ENCODE measurements around the gene CCL14.
"Not testable (repeated sequence)": the region's sequence is repeated elsewhere in the genome, so short reads cannot be mapped to it uniquely, and the experiment has no call there.

Gene CCL14

DNA sequence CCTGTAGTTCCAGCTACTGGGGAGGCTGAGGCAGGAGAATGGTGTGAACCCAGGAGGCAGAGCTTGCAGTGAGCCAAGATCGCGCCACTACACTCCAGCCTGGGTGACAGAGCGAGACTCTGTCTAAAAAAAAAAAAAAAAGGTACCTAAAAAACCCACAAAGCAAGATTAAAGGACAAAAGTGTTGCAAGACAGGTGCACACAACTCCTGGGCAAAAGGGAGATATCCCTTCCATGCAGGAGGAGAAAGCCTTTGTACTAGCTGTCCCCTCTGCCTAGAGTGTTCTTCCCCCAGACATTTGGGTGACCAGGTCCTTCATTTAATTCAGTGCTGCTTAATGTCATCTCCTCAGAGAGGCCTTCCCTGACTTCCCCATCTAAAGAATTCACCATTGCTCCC, 48.0 kb downstream of the CCL14 start:
- H3K9me3 ChIP-seq (ENCODE audit: insufficient read depth, low read depth, low read length); H3K4ac ChIP-seq (ENCODE audit: low read depth, low read length); H2AFZ ChIP-seq (ENCODE audit: insufficient read depth, low read length, poor library complexity); H3K36me3 ChIP-seq (ENCODE audit: control insufficient read depth in 1 of 2, insufficient read depth in 2 of 2, low read length in 2 of 2); H3K4me3 ChIP-seq (ENCODE audit: low read depth, low read length); H3K4me2 ChIP-seq (ENCODE audit: low read length); H4K8ac ChIP-seq (ENCODE audit: low read depth, low read length); H3K79me2 ChIP-seq (ENCODE audit: control insufficient read depth, insufficient read depth, low read length, poor library complexity); H3K27ac ChIP-seq (ENCODE audit: low read depth, low read length); H3K27me3 ChIP-seq (ENCODE audit: insufficient read depth, low read length); H2BK5ac ChIP-seq (ENCODE audit: low read depth, low read length, poor library complexity); H2BK120ac ChIP-seq (ENCODE audit: insufficient read depth, low read length, poor library complexity); H4K91ac ChIP-seq (ENCODE audit: low read depth, low read length); H3K14ac ChIP-seq (ENCODE audit: low read length); H2BK12ac ChIP-seq (ENCODE audit: low read length); H3K9ac ChIP-seq (ENCODE audit: low read length); H3K23ac ChIP-seq (ENCODE audit: low read length); H3K4me1 ChIP-seq (ENCODE audit: control insufficient read depth in 1 of 2, insufficient read depth in 2 of 2, low read length in 2 of 2); H4K12ac ChIP-seq (ENCODE audit: low read depth, low read length); H3K79me1 ChIP-seq (ENCODE audit: low read length); H2AK5ac ChIP-seq (ENCODE audit: low read length); DNase-seq; H3K18ac ChIP-seq (ENCODE audit: low read length): not testable (repeated sequence)
- WGBS (ENCODE audit: extremely low coverage, insufficient coverage, insufficient read length): no CpG with 5 or more reads among the region's 3 CpGs

DNA sequence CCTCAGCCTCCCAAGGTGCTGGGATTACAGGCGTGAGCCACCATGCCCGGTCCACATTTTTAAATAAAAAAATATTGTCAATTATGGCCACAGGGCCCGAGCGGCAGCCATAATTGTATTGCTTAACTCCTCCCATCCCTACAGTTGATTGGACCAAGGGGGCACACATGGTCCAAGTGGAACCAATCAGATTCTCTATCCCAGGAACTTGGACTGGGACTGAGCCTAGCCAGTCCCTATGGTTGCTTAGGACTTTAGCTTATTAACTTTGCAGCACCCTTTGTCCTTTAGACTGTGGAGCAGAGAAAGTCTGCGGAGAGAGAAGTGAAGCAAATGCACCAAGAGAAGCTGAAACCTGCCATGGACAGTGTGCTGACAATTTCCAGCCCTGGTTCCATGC, 50.5 kb downstream of the CCL14 start:
- Histone ChIP-seq H3K79me2 (ENCODE audit: control insufficient read depth, insufficient read depth, low read length, poor library complexity) (no peaks in the 10 kb centered on the region), H3K4me3 (ENCODE audit: low read depth, low read length) (no peak overlapping the region), H3K9ac (ENCODE audit: low read length) (no peak overlapping the region), H4K12ac (ENCODE audit: low read depth, low read length) (no peak overlapping the region), H3K9me3 (ENCODE audit: insufficient read depth, low read depth, low read length) (no peaks in the 10 kb centered on the region), H3K14ac (ENCODE audit: low read length) (no peak overlapping the region), H4K91ac (ENCODE audit: low read depth, low read length) (no peak overlapping the region), H2BK12ac (ENCODE audit: low read length) (no peak overlapping the region), H2AFZ (ENCODE audit: insufficient read depth, low read length, poor library complexity) (no peak overlapping the region), H3K18ac (ENCODE audit: low read length) (no peak overlapping the region), H3K23ac (ENCODE audit: low read length) (no peak overlapping the region), H2BK120ac (ENCODE audit: insufficient read depth, low read length, poor library complexity) (no peak overlapping the region), H4K8ac (ENCODE audit: low read depth, low read length) (no peak overlapping the region), H3K4me2 (ENCODE audit: low read length) (no peak overlapping the region), H2BK5ac (ENCODE audit: low read depth, low read length, poor library complexity) (no peak overlapping the region), H3K27ac (ENCODE audit: low read depth, low read length) (no peak overlapping the region), H2AK5ac (ENCODE audit: low read length) (no peak overlapping the region), H3K27me3 (ENCODE audit: insufficient read depth, low read length) (no peaks in the 10 kb centered on the region), H3K4ac (ENCODE audit: low read depth, low read length) (no peak overlapping the region), H3K36me3 (ENCODE audit: control insufficient read depth in 1 of 2, insufficient read depth in 2 of 2, low read length in 2 of 2) (no peaks in the 10 kb centered on the region), H3K79me1 (ENCODE audit: low read length) (no peaks in the 10 kb centered on the region), H3K4me1 (ENCODE audit: control insufficient read depth in 1 of 2, insufficient read depth in 2 of 2, low read length in 2 of 2) (peaks cover 0 to 3% of the 10 kb centered on the region in 2 experiments)
- no CpG with 5 or more reads among the region's 5 CpGs for WGBS (ENCODE audit: extremely low coverage, insufficient coverage, insufficient read length)
- DNase-seq: no peak

- no CpG with 5 or more reads among the region's 10 CpGs for WGBS (ENCODE audit: extremely low coverage, insufficient coverage, insufficient read length)
- H3K18ac ChIP-seq (ENCODE audit: low read length): no peak overlapping the region
- peaks cover 3% of the 10 kb centered on the region in 2 experiments for H3K4me1 ChIP-seq (ENCODE audit: control insufficient read depth in 1 of 2, insufficient read depth in 2 of 2, low read length in 2 of 2)
Measured at GRCh38 chr17:35934760-35935159, 51.8 kb downstream of the CCL14 start.

More at GRCh38 chr17:35934760-35935159, 51.8 kb downstream of the CCL14 start:
- Histone ChIP-seq H3K27ac (ENCODE audit: low read depth, low read length) (no peak overlapping the region), H2BK12ac (ENCODE audit: low read length) (no peak overlapping the region), H3K23ac (ENCODE audit: low read length) (no peak overlapping the region), H4K8ac (ENCODE audit: low read depth, low read length) (no peak overlapping the region), H3K4me2 (ENCODE audit: low read length) (no peak overlapping the region), H3K4ac (ENCODE audit: low read depth, low read length) (no peak overlapping the region), H3K27me3 (ENCODE audit: insufficient read depth, low read length) (no peaks in the 10 kb centered on the region), H3K36me3 (ENCODE audit: control insufficient read depth in 1 of 2, insufficient read depth in 2 of 2, low read length in 2 of 2) (no peaks in the 10 kb centered on the region), H3K79me1 (ENCODE audit: low read length) (no peaks in the 10 kb centered on the region), H2BK5ac (ENCODE audit: low read depth, low read length, poor library complexity) (no peak overlapping the region), H3K79me2 (ENCODE audit: control insufficient read depth, insufficient read depth, low read length, poor library complexity) (no peaks in the 10 kb centered on the region), H4K91ac (ENCODE audit: low read depth, low read length) (no peak overlapping the region), H4K12ac (ENCODE audit: low read depth, low read length) (no peak overlapping the region), H2AK5ac (ENCODE audit: low read length) (no peak overlapping the region), H3K14ac (ENCODE audit: low read length) (no peak overlapping the region), H2AFZ (ENCODE audit: insufficient read depth, low read length, poor library complexity) (no peak overlapping the region), H3K4me3 (ENCODE audit: low read depth, low read length) (no peak overlapping the region), H2BK120ac (ENCODE audit: insufficient read depth, low read length, poor library complexity) (no peak overlapping the region), H3K9ac (ENCODE audit: low read length) (no peak overlapping the region), H3K9me3 (ENCODE audit: insufficient read depth, low read depth, low read length) (no peaks in the 10 kb centered on the region)
- no peak for DNase-seq
